ENCODE measurements around the gene TRAPPC4.
"Not testable (repeated sequence)": the region's sequence is repeated elsewhere in the genome, so short reads cannot be mapped to it uniquely, and the experiment has no call there.

The TRAPPC4 gene

DNA sequence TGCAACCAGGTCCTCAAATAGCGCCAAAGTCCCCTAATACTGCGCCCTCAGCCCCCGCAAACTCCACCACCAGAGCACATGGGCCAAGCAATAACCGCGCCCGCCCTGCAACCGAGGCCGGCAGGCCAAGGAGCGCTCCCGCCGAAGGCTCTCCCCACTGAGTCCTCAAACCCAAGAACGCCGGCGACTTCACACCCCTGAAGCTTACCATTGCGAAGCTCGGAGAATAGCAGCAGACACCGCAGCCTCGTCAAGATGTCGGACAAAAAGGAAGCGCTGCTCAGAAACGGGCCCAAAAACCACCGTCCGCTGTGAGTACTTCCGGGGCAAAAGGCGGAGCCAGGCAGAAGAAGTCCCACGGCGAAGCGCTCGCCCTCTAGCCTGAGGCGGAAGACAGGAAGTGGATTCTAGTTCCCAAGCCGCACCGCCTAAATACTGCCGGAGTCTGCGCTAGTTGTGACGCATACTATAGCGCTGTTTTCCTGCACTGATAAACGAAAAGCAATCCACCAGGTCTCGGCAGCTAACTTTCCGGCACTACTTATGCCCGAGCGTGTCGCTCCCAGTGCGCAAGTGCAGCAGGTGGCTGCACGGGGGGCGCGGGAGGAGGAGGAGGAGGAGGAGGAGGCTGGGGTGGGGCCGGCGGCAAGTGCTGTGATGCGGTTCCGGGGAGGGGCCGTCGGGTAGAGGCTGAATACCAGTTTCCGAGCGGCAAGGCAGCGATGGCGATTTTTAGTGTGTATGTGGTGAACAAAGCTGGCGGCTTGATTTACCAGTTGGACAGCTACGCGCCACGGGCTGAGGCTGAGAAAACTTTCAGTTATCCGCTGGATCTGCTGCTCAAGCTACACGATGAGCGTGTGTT lies at the start of gene TRAPPC4, which contains the start of gene RPS25:
TSS of gene TRAPPC4 (plus strand) at position 693 of the 865 bp plus-strand sequence. CDS start at position 723, 30 bp downstream.
TSS of gene RPS25 (minus strand) at position 270 of the 865 bp plus-strand sequence. CDS start at position 211, 59 bp downstream.
- Histone ChIP-seq H3K36me3 (ENCODE audit: insufficient read depth, low read length) (peaks cover 35% of the 10 kb centered on the region), H3K4me1 (ENCODE audit: insufficient read depth, low read length) (peaks cover 2% of the 10 kb centered on the region; the same call in 1 of the 2 replicates), H3K9ac (ENCODE audit: low read depth, low read length) (peak within 1 kb of the TSS; percentile 97), H3K9me3 (ENCODE audit: control insufficient read depth, insufficient read depth, low read length) (no peaks in the 10 kb centered on the region)

DNA sequence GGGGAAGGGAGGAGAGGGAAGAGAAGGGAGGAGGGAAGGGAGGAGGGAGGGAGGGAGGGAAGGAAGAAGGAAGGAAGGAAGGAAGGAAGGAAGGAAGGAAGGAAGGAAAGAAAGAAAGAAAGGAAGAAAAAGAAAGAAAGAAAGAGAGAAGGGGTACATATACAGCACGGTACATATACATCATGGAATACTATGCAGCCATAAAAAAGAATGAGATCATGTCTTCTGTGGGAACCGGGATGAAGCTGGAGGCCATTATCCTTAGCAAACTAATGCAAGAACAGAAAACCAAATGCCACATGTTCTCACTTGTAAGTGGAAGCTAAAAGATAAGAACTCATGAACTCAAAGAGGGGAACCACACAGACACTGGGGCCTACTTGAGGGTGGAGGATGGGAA lies 49.1 kb upstream of the TRAPPC4 start:
- H3K9me3 ChIP-seq (ENCODE audit: control insufficient read depth, insufficient read depth, low read length); H3K9ac ChIP-seq (ENCODE audit: low read depth, low read length); H3K4me1 ChIP-seq (ENCODE audit: insufficient read depth, low read length); H3K36me3 ChIP-seq (ENCODE audit: insufficient read depth, low read length): not testable (repeated sequence)

DNA sequence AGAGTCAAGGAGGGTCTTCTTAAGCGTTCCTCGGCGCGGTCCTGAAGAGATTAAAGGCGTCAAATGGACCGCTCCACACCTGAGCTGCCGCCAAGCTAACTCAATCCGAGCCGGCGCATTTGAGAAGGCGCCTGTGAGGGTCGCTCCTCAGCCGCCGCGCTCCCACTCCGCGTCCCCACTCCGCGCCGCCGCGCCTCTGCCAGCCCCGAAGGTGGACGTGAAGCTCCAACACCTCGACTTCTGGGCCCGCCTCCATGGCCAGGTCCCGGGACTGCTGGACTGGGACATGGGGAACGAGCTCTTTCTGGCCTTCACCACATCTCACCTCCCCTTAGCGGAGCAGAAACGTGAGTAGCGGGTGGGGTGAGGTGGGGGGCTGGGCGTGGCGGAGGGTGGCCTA lies 46.9 kb upstream of the TRAPPC4 start, which contains the start of gene FOXR1:
TSS of gene FOXR1 (plus strand) at position 116 of the 400 bp plus-strand sequence. CDS start at position 287, 171 bp downstream.
- H3K9ac ChIP-seq (ENCODE audit: low read depth, low read length), result no peak within 1 kb of the TSS
- no peaks in the 10 kb centered on the region for H3K36me3 ChIP-seq (ENCODE audit: insufficient read depth, low read length)
- H3K4me1 ChIP-seq (ENCODE audit: insufficient read depth, low read length), result no peaks in the 10 kb centered on the region
- no peaks in the 10 kb centered on the region for H3K9me3 ChIP-seq (ENCODE audit: control insufficient read depth, insufficient read depth, low read length)

DNA sequence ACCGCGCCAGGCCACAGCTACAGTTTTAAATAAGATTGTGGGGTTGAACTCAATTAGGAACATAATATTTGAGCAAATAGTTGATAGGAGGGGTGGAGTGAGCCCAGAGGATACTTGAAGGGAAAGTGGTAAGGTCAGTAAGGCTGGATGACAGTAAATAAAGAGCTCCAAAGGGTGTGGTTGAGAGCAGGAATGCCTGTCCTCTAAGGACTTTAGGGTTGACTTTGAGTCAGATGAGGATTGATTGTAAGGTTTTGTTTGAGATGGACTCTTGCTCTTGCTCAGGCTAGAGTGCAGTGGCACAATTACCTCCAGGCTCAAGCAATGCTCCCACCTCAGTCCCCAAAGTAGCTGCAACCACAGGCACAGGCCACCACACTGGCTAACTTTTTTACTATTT lies 44.6 kb upstream of the TRAPPC4 start:
- peaks cover 6% of the 10 kb centered on the region for H3K4me1 ChIP-seq (ENCODE audit: insufficient read depth, low read length)
- no peaks in the 10 kb centered on the region for H3K36me3 ChIP-seq (ENCODE audit: insufficient read depth, low read length)
- no peak overlapping the region for H3K9ac ChIP-seq (ENCODE audit: low read depth, low read length)
- H3K9me3 ChIP-seq (ENCODE audit: control insufficient read depth, insufficient read depth, low read length), result no peaks in the 10 kb centered on the region

- Histone ChIP-seq H3K4me1 (ENCODE audit: insufficient read depth, low read length) (peaks cover 18% of the 10 kb centered on the region), H3K9ac (ENCODE audit: low read depth, low read length) (no peak overlapping the region), H3K9me3 (ENCODE audit: control insufficient read depth, insufficient read depth, low read length) (no peaks in the 10 kb centered on the region), H3K36me3 (ENCODE audit: insufficient read depth, low read length) (no peaks in the 10 kb centered on the region)
Observed at GRCh38 chr11:118975771-118976709, 42.5 kb upstream of the TRAPPC4 start.

- H3K9me3 ChIP-seq (ENCODE audit: control insufficient read depth, insufficient read depth, low read length), result no peaks in the 10 kb centered on the region
- no peaks in the 10 kb centered on the region for H3K36me3 ChIP-seq (ENCODE audit: insufficient read depth, low read length)
- H3K9ac ChIP-seq (ENCODE audit: low read depth, low read length), result no peak overlapping the region
- peaks cover 18% of the 10 kb centered on the region for H3K4me1 ChIP-seq (ENCODE audit: insufficient read depth, low read length)
Observed at GRCh38 chr11:118979434-118979833, 39.1 kb upstream of the TRAPPC4 start.

DNA sequence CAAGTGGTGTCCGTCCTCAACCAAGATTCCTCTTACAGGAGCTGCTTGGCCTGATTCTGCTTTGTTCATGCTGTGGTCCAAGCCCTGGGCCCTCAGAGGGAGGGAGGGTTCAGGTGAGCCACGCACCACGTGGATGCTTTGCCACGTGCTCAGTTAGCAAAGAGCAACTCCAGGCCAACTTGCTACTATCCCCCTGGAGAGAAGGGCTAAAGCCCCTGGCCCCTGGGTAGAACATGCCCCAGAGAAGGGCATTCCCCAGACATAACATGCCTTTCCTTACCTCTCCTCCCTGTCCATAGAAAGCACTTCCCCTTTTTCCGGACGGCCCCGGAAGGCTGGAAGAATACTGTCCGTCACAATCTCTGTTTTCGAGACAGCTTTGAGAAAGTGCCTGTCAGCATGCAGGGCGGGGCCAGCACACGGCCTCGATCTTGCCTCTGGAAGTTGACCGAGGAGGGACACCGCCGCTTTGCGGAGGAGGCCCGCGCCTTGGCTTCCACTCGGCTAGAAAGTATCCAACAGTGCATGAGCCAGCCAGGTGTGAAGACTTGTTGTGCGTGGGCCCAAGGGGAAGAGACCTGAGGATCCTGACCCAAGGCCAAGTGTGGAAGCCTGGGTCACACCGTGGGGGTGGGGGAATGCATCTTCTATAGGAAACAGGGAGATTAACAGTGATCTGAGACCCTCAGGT lies 38.2 kb upstream of the TRAPPC4 start:
- peak overlapping the region; percentile 7; the same call in 1 of the 2 replicates for H3K9ac ChIP-seq (ENCODE audit: low read depth, low read length)
- H3K9me3 ChIP-seq (ENCODE audit: control insufficient read depth, insufficient read depth, low read length), result no peaks in the 10 kb centered on the region

GRCh38 chr11:118984337-118984736 lies 34.2 kb upstream of the TRAPPC4 start:
- not testable (repeated sequence) for H3K36me3 ChIP-seq (ENCODE audit: insufficient read depth, low read length); H3K4me1 ChIP-seq (ENCODE audit: insufficient read depth, low read length); H3K9me3 ChIP-seq (ENCODE audit: control insufficient read depth, insufficient read depth, low read length); H3K9ac ChIP-seq (ENCODE audit: low read depth, low read length)

More for the DNA sequence above, 38.2 kb upstream of the TRAPPC4 start:
- peaks cover 18% of the 10 kb centered on the region for H3K4me1 ChIP-seq (ENCODE audit: insufficient read depth, low read length)
- no peaks in the 10 kb centered on the region for H3K36me3 ChIP-seq (ENCODE audit: insufficient read depth, low read length)

GRCh38 chr11:118984825-118985224 lies 33.7 kb upstream of the TRAPPC4 start:
- Histone ChIP-seq H3K36me3 (ENCODE audit: insufficient read depth, low read length) (no peaks in the 10 kb centered on the region), H3K4me1 (ENCODE audit: insufficient read depth, low read length) (peaks cover 5% of the 10 kb centered on the region), H3K9me3 (ENCODE audit: control insufficient read depth, insufficient read depth, low read length) (no peaks in the 10 kb centered on the region), H3K9ac (ENCODE audit: low read depth, low read length) (no peak overlapping the region)

- H3K9me3 ChIP-seq (ENCODE audit: control insufficient read depth, insufficient read depth, low read length), result no peaks in the 10 kb centered on the region
- H3K9ac ChIP-seq (ENCODE audit: low read depth, low read length), result no peak overlapping the region
- no peaks in the 10 kb centered on the region; the same call in 1 of the 2 replicates for H3K4me1 ChIP-seq (ENCODE audit: insufficient read depth, low read length)
- no peaks in the 10 kb centered on the region for H3K36me3 ChIP-seq (ENCODE audit: insufficient read depth, low read length)
Observed at GRCh38 chr11:118988280-118988679, 30.3 kb upstream of the TRAPPC4 start.

DNA sequence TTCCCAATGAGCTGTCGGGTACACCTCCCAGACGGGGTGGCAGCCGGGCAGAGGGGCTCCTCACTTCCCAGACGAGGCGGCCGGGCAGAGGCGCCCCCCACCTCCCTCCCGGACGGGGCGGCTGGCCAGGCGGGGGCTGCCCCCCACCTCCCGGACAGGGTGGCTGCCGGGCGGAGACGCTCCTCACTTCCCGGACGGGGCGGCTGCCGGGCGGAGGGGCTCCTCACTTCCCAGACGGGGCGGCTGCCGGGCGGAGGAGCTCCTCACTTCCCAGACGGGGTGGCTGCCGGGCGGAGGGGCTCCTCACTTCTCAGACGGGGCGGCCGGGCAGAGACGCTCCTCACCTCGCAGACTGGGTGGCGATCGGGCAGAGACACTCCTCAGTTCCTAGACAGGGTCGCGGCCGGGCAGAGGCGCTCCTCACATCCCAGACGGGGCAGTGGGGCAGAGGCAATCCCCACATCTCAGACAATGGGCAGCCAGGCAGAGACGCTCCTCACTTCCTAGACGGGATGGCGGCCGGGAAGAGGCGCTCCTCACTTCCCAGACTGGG lies 27.0 kb upstream of the TRAPPC4 start:
- not testable (repeated sequence) for H3K36me3 ChIP-seq (ENCODE audit: insufficient read depth, low read length); H3K9me3 ChIP-seq (ENCODE audit: control insufficient read depth, insufficient read depth, low read length); H3K4me1 ChIP-seq (ENCODE audit: insufficient read depth, low read length)

GRCh38 chr11:118996926-118997626 lies 21.5 kb upstream of the TRAPPC4 start:
- H3K4me1 ChIP-seq (ENCODE audit: insufficient read depth, low read length), result peaks cover 10% of the 10 kb centered on the region; the same call in 1 of the 2 replicates
- H3K36me3 ChIP-seq (ENCODE audit: insufficient read depth, low read length), result peaks cover 15% of the 10 kb centered on the region
- no peaks in the 10 kb centered on the region for H3K9me3 ChIP-seq (ENCODE audit: control insufficient read depth, insufficient read depth, low read length)
- H3K9ac ChIP-seq (ENCODE audit: low read depth, low read length), result peak overlapping the region; percentile 88

More for the DNA sequence above, 27.0 kb upstream of the TRAPPC4 start:
- H3K9ac ChIP-seq (ENCODE audit: low read depth, low read length), result not testable (repeated sequence)

All from ES-I3 (cell line).